ENCODE data around the gene IKBKE.

The IKBKE gene

DNA sequence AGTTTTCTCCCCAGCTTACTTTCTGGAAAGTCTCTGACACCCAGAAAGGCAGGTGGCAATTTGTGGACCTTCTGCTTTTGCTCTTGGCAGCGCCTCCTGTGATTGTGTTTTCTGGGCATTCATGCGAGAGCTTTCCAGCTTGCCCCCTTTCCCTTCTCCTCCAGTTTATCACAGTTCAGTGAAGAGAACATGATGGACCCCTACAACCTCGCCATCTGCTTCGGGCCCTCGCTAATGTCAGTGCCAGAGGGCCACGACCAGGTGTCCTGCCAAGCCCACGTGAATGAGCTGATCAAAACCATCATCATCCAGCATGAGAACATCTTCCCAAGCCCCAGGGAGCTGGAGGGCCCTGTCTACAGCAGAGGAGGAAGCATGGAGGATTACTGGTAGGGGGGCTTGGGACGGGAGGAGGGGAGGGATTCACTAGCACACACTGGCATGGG lies 24.3 kb upstream of the IKBKE start:
- in situ Hi-C loops (cut with HindIII; ENCODE audit: low sequenced_read_pairs), result no loop called here
- no peak for DNase-seq (ENCODE audit: low read depth, low spot score)
- H3K4me3 ChIP-seq (ENCODE audit: low read depth, low read length), result no peak overlapping the region
- no peak for TF ChIP-seq CTCF (IDR thresholded peaks at IDR 0.05; ENCODE audit: low read depth, low read length)

GRCh38 chr1:206446688-206447421 lies 23.4 kb upstream of the IKBKE start:
- H3K4me3 ChIP-seq (ENCODE audit: low read depth, low read length), result no peak overlapping the region
- in situ Hi-C loops (cut with HindIII; ENCODE audit: low sequenced_read_pairs), result no loop called here
- no peak for DNase-seq (ENCODE audit: low read depth, low spot score)
- TF ChIP-seq CTCF (IDR thresholded peaks at IDR 0.05; ENCODE audit: low read depth, low read length), result no peak

- DNase-seq (ENCODE audit: low read depth, low spot score), result no peak
- in situ Hi-C loops (cut with HindIII; ENCODE audit: low sequenced_read_pairs), result no loop called here
- H3K4me3 ChIP-seq (ENCODE audit: low read depth, low read length), result no peak overlapping the region
- TF ChIP-seq CTCF (IDR thresholded peaks at IDR 0.05; ENCODE audit: low read depth, low read length), result no peak
Observed at GRCh38 chr1:206447422-206447765, 22.9 kb upstream of the IKBKE start.

GRCh38 chr1:206447792-206448191 lies 22.5 kb upstream of the IKBKE start:
- DNase-seq (ENCODE audit: low read depth, low spot score), result no peak
- H3K4me3 ChIP-seq (ENCODE audit: low read depth, low read length), result no peak overlapping the region
- no peak for TF ChIP-seq CTCF (IDR thresholded peaks at IDR 0.05; ENCODE audit: low read depth, low read length)
- in situ Hi-C loops (cut with HindIII; ENCODE audit: low sequenced_read_pairs), result no loop called here

- DNase-seq (ENCODE audit: low read depth, low spot score), result no peak
- in situ Hi-C loops (cut with HindIII; ENCODE audit: low sequenced_read_pairs), result no loop called here
- TF ChIP-seq CTCF (IDR thresholded peaks at IDR 0.05; ENCODE audit: low read depth, low read length), result no peak
- H3K4me3 ChIP-seq (ENCODE audit: low read depth, low read length), result no peak overlapping the region
Observed at GRCh38 chr1:206448471-206448870, 21.8 kb upstream of the IKBKE start.

GRCh38 chr1:206449565-206449964 lies 20.7 kb upstream of the IKBKE start:
- no peak overlapping the region for H3K4me3 ChIP-seq (ENCODE audit: low read depth, low read length)
- peak; percentile 55 for DNase-seq (ENCODE audit: low read depth, low spot score)
- in situ Hi-C loops (cut with HindIII; ENCODE audit: low sequenced_read_pairs), result no loop called here
- no peak for TF ChIP-seq CTCF (IDR thresholded peaks at IDR 0.05; ENCODE audit: low read depth, low read length)
